WTC11 (cell line): Measurements from ENCODE around the gene PUSL1. TPM values are rescaled to one million over a fixed set of nuclear protein-coding genes. Genes with fewer than 3 reads are reported as not detected.
A peak's percentile ranks its signal among the peaks of the same experiment; 100 is the strongest.

Experiments used
- AR ChIP-seq: fragments of 250-450 bp; sonication (Bioruptor Pico); IDR thresholded peaks from 2 replicates; pipeline ENCODE4 v1.9.0; 2021; ENCODE audit warnings: mild to moderate bottlenecking
- CDX4 ChIP-seq: fragments of 250-450 bp; sonication (Bioruptor Pico); IDR thresholded peaks from 2 replicates; pipeline ENCODE4 v1.9.0; 2021; ENCODE audit warnings: moderate library complexity, mild to moderate bottlenecking, inconsistent platforms, borderline replicate concordance
- ELF4 ChIP-seq: sonication (generic); formaldehyde crosslinking; IDR thresholded peaks from 2 replicates; pipeline ENCODE4 v1.8.1; 2022; ENCODE audit warnings: low read depth, mild to moderate bottlenecking, moderate library complexity, missing genetic modification reagents
- ESRRA ChIP-seq: sonication (generic); formaldehyde crosslinking; IDR thresholded peaks from 2 replicates; pipeline ENCODE4 v1.8.1; 2022; ENCODE audit warnings: mild to moderate bottlenecking, missing genetic modification reagents, borderline replicate concordance
- FOXJ3 ChIP-seq: sonication (generic); formaldehyde crosslinking; IDR thresholded peaks from 2 replicates; pipeline ENCODE4 v1.9.0; 2021; ENCODE audit warnings: missing genetic modification reagents, mild to moderate bottlenecking, borderline replicate concordance
- GABPB1 ChIP-seq: sonication (generic); formaldehyde crosslinking; IDR thresholded peaks from 2 replicates; pipeline ENCODE4 v1.8.1; 2023; ENCODE audit warnings: mild to moderate bottlenecking, missing genetic modification reagents
- GTF2I ChIP-seq: fragments of 250-450 bp; sonication (Bioruptor Pico); conservative IDR thresholded peaks from 2 replicates; pipeline ENCODE4 v1.4.0; 2021; ENCODE audit warnings: mild to moderate bottlenecking
- HMGA2 ChIP-seq: fragments of 250-450 bp; sonication (Bioruptor Pico); IDR thresholded peaks from 2 replicates; pipeline ENCODE4 v1.4.0; 2021; ENCODE audit warnings: mild to moderate bottlenecking, moderate library complexity
- HMGXB4 ChIP-seq: sonication (generic); formaldehyde crosslinking; IDR thresholded peaks from 2 replicates; pipeline ENCODE4 v1.8.1; 2023; ENCODE audit warnings: mild to moderate bottlenecking, moderate library complexity, missing genetic modification reagents
- PRRX2 ChIP-seq: fragments of 250-450 bp; sonication (Bioruptor Pico); IDR thresholded peaks from 2 replicates; pipeline ENCODE4 v1.8.0; 2021; ENCODE audit warnings: mild to moderate bottlenecking
- RELA ChIP-seq: sonication (generic); formaldehyde crosslinking; IDR thresholded peaks from 2 replicates; pipeline ENCODE4 v1.8.1; 2022; ENCODE audit warnings: missing genetic modification reagents, mild to moderate bottlenecking, borderline replicate concordance
- TP53 ChIP-seq: sonication (generic); formaldehyde crosslinking; IDR thresholded peaks from 2 replicates; pipeline ENCODE4 v1.8.1; 2023; ENCODE audit warnings: mild to moderate bottlenecking, missing genetic modification reagents
- ZNF281 ChIP-seq: sonication (generic); formaldehyde crosslinking; IDR thresholded peaks from 2 replicates; pipeline ENCODE4 v1.8.0; 2023; ENCODE audit warnings: mild to moderate bottlenecking, missing genetic modification reagents
- ZNF671 ChIP-seq: fragments of 250-450 bp; sonication (Bioruptor Pico); IDR thresholded peaks from 2 replicates; pipeline ENCODE4 v1.8.0; 2021; ENCODE audit warnings: mild to moderate bottlenecking
- ZSCAN18 ChIP-seq: fragments of 250-450 bp; sonication (Bioruptor Pico); IDR thresholded peaks from 2 replicates; pipeline ENCODE4 v2.1.2; 2022; ENCODE audit warnings: mild to moderate bottlenecking, moderate library complexity
- total RNA-seq: library from RNA; stranded (reverse); gene quantifications from 3 replicates; pipeline ENCODE4 v1.2.3, GENCODE V29; 2021
- TF ChIP-seq, protein P1 (sequence below): sonication (generic); formaldehyde crosslinking; IDR thresholded peaks from 2 replicates; pipeline ENCODE4 v1.8.0; 2023; ENCODE audit warnings: missing genetic modification reagents
- TF ChIP-seq, protein P2 (sequence below): sonication (generic); formaldehyde crosslinking; conservative IDR thresholded peaks from 2 replicates; pipeline ENCODE4 v1.8.1; 2023; ENCODE audit warnings: mild to moderate bottlenecking, low read depth, missing genetic modification reagents, moderate library complexity
- TF ChIP-seq, protein P3 (sequence below): sonication (generic); formaldehyde crosslinking; IDR thresholded peaks from 2 replicates; pipeline ENCODE4 v1.8.1; 2023; ENCODE audit warnings: mild to moderate bottlenecking, missing genetic modification reagents, moderate library complexity

Gene PUSL1
- total RNA-seq, 1 experiment from 2014 or later: 51.5 TPM

GRCh38 chr1:1273512-1274298, 34.7 kb upstream of the PUSL1 start, which contains the start of gene UBE2J2 (continued):
- TF ChIP-seq PRRX2 (CRISPR knock-in tag): no peak
- TF ChIP-seq TP53 (CRISPR knock-in tag): 0 out of 2 replicates have a peak, but pooled peaks have one; percentile 22
- no peak for TF ChIP-seq ELF4 (CRISPR knock-in tag)
- TF ChIP-seq ZNF281: peak; percentile 85
- TF ChIP-seq, protein P1, sequence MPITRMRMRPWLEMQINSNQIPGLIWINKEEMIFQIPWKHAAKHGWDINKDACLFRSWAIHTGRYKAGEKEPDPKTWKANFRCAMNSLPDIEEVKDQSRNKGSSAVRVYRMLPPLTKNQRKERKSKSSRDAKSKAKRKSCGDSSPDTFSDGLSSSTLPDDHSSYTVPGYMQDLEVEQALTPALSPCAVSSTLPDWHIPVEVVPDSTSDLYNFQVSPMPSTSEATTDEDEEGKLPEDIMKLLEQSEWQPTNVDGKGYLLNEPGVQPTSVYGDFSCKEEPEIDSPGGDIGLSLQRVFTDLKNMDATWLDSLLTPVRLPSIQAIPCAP (CRISPR knock-in tag): no peak
- no peak for TF ChIP-seq FOXJ3 (CRISPR knock-in tag)
- TF ChIP-seq, protein P2, sequence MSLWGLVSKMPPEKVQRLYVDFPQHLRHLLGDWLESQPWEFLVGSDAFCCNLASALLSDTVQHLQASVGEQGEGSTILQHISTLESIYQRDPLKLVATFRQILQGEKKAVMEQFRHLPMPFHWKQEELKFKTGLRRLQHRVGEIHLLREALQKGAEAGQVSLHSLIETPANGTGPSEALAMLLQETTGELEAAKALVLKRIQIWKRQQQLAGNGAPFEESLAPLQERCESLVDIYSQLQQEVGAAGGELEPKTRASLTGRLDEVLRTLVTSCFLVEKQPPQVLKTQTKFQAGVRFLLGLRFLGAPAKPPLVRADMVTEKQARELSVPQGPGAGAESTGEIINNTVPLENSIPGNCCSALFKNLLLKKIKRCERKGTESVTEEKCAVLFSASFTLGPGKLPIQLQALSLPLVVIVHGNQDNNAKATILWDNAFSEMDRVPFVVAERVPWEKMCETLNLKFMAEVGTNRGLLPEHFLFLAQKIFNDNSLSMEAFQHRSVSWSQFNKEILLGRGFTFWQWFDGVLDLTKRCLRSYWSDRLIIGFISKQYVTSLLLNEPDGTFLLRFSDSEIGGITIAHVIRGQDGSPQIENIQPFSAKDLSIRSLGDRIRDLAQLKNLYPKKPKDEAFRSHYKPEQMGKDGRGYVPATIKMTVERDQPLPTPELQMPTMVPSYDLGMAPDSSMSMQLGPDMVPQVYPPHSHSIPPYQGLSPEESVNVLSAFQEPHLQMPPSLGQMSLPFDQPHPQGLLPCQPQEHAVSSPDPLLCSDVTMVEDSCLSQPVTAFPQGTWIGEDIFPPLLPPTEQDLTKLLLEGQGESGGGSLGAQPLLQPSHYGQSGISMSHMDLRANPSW (CRISPR knock-in tag): peak; percentile 83; the same call in 1 of the 2 replicates
- TF ChIP-seq ESRRA (CRISPR knock-in tag): no peak
- TF ChIP-seq CDX4 (CRISPR knock-in tag): no peak
- TF ChIP-seq, protein P3, sequence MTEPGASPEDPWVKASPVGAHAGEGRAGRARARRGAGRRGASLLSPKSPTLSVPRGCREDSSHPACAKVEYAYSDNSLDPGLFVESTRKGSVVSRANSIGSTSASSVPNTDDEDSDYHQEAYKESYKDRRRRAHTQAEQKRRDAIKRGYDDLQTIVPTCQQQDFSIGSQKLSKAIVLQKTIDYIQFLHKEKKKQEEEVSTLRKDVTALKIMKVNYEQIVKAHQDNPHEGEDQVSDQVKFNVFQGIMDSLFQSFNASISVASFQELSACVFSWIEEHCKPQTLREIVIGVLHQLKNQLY (CRISPR knock-in tag): no peak
- TF ChIP-seq HMGA2 (CRISPR knock-in tag): no peak
- no peak for TF ChIP-seq AR (CRISPR knock-in tag)
- no peak for TF ChIP-seq HMGXB4 (CRISPR knock-in tag)
- peak; percentile 73; the same call in 1 of the 2 replicates for TF ChIP-seq GABPB1 (CRISPR knock-in tag)
- no peak for TF ChIP-seq GTF2I (CRISPR knock-in tag)
- TF ChIP-seq ZNF671 (CRISPR knock-in tag): no peak
- TF ChIP-seq ZSCAN18 (CRISPR knock-in tag): no peak
- TF ChIP-seq RELA: no peak
- TF ChIP-seq, all 79 proteins: peak for 23
